SK-N-SH (cell line): ENCODE results near the gene TRPT1. TPM values are rescaled to one million over a fixed set of nuclear protein-coding genes. Genes with fewer than 3 reads are reported as not detected.

Experiments
- CTCF ChIA-PET: fragments of 300-600, 350-600 bp; formaldehyde crosslinking; extraction: SDS; loops from one replicate; lab custom pipeline; 2021; lab: Yijun Ruan, JAX
- POLR2A ChIA-PET: fragments of 350-600 bp; sonication (Branson Sonifier 250); formaldehyde crosslinking; extraction: SDS; loops from one replicate; lab custom pipeline; 2020; ENCODE audit warnings: antibody characterized with exemption, inconsistent platforms; lab: Yijun Ruan, JAX
- DNase-seq: peaks from one replicate; pipeline ENCODE4 v3.0.0; 2012
- H2AFZ ChIP-seq: fragments of 200-600 bp; sonication (generic); 2 replicates; pipeline ENCODE4 v1.8.1; 2016; ENCODE audit warnings: antibody characterized with exemption, mild to moderate bottlenecking, low read depth
- H3F3A ChIP-seq: fragments of 200-600 bp; sonication (generic); replicated peaks from 2 replicates; pipeline ENCODE3; 2016; ENCODE audit warnings: antibody characterized with exemption, mild to moderate bottlenecking; ENCODE audit not compliant: insufficient read depth
- H3K27ac ChIP-seq, 2 experiments: fragments of 200-500 bp in 1 of 2; fragments of 200-600 bp in 1 of 2; sonication (Bioruptor generic) in 1 of 2; sonication (generic), shearing (Covaris generic) in 1 of 2; 2 replicates each; pipeline versions ENCODE4 v1.5.1 to v1.6.1; 2014 to 2016; ENCODE audit warnings: low read depth in 2 of 2, inconsistent platforms in 1 of 2, low read length in 1 of 2, mild to moderate bottlenecking in 1 of 2, mixed read lengths in 1 of 2
- H3K27me3 ChIP-seq: fragments of 200-600 bp; sonication (generic), shearing (Covaris generic); 2 replicates; pipeline ENCODE4 v1.6.1; 2016; ENCODE audit warnings: mixed run types; ENCODE audit not compliant: insufficient read depth
- H3K36me3 ChIP-seq, 2 experiments: fragments of 200-500 bp in 1 of 2; fragments of 200-600 bp in 1 of 2; sonication (Bioruptor generic) in 1 of 2; sonication (generic) in 1 of 2; replicated peaks in 1 of 2; 2 replicates each; pipeline versions ENCODE3 to v1.5.1; 2014 to 2016; ENCODE audit warnings: low read length in 1 of 2, mild to moderate bottlenecking in 1 of 2; ENCODE audit not compliant: insufficient read depth in 2 of 2, control insufficient read depth in 1 of 2
- H3K4me1 ChIP-seq, 2 experiments: fragments of 200-500 bp in 1 of 2; fragments of 200-600 bp in 1 of 2; sonication (Bioruptor generic) in 1 of 2; sonication (generic), shearing (Covaris generic) in 1 of 2; 2 replicates each; pipeline versions ENCODE4 v1.5.1 to v1.6.1; 2014 to 2016; ENCODE audit warnings: low read depth in 1 of 2, low read length in 1 of 2, mixed run types in 1 of 2; ENCODE audit not compliant: insufficient read depth in 2 of 2, control insufficient read depth in 1 of 2
- H3K4me2 ChIP-seq: fragments of 200-600 bp; sonication (generic), shearing (Covaris generic); 2 replicates; pipeline ENCODE4 v1.6.1; 2017; ENCODE audit warnings: mixed run types
- H3K4me3 ChIP-seq, 2 experiments: fragments of 200-500 bp in 1 of 2; fragments of 200-600 bp in 1 of 2; sonication (Bioruptor generic) in 1 of 2; sonication (generic), shearing (Covaris generic) in 1 of 2; 2 replicates each; pipeline versions ENCODE4 v1.5.1 to v1.8.1; 2014 to 2016; ENCODE audit warnings: low read depth in 2 of 2, inconsistent platforms in 1 of 2, low read length in 1 of 2, mild to moderate bottlenecking in 1 of 2, mixed read lengths in 1 of 2, moderate library complexity in 1 of 2
- H3K79me2 ChIP-seq: fragments of 200-600 bp; sonication (generic); 2 replicates; pipeline ENCODE4 v1.8.1; 2017; ENCODE audit warnings: mild to moderate bottlenecking; ENCODE audit not compliant: insufficient read depth
- H3K9ac ChIP-seq: fragments of 200-600 bp; sonication (generic); 2 replicates; pipeline ENCODE4 v1.6.1; 2017; ENCODE audit warnings: mixed run types
- H3K9me2 ChIP-seq: fragments of 200-600 bp; sonication (generic); 2 replicates; pipeline ENCODE4 v1.6.1; 2017; ENCODE audit warnings: mixed run types
- H3K9me3 ChIP-seq: fragments of 200-600 bp; sonication (generic); 2 replicates; pipeline ENCODE4 v1.6.1; 2017; ENCODE audit warnings: mixed run types, mild to moderate bottlenecking, moderate library complexity
- H4K20me1 ChIP-seq: fragments of 200-600 bp; sonication (generic); 2 replicates; pipeline ENCODE4 v1.6.1; 2017; ENCODE audit warnings: mild to moderate bottlenecking, mixed run types; ENCODE audit not compliant: insufficient read depth
- CHD2 ChIP-seq: fragments of 150-350 bp; IDR thresholded peaks from 2 replicates; pipeline ENCODE4 v1.6.1; 2018; ENCODE audit warnings: low read length; ENCODE audit not compliant: partially characterized antibody
- CTCF ChIP-seq: fragments of 200-600 bp; sonication (generic); IDR thresholded peaks from 2 replicates; pipeline ENCODE4 v1.6.1; 2017; ENCODE audit warnings: antibody characterized with exemption, mild to moderate bottlenecking, moderate library complexity
- ELF1 ChIP-seq: IDR thresholded peaks from 2 replicates; pipeline ENCODE4 v1.4.0; 2012
- EP300 ChIP-seq, 2 experiments: IDR thresholded peaks; 2 replicates each; pipeline versions ENCODE4 v1.4.0 to v1.6.1; 2012; ENCODE audit warnings: borderline replicate concordance in 1 of 2, low read depth in 1 of 2, low read length in 1 of 2
- EZH2phosphoT487 ChIP-seq: fragments of 200-600 bp; sonication (generic); IDR thresholded peaks from 2 replicates; pipeline ENCODE4 v1.6.1; 2017; ENCODE audit warnings: low read depth, mixed run types, mild to moderate bottlenecking, antibody characterized with exemption, moderate library complexity, borderline replicate concordance
- FOSL2 ChIP-seq: IDR thresholded peaks from 2 replicates; pipeline ENCODE4 v1.4.0; 2012; ENCODE audit warnings: low read depth, mild to moderate bottlenecking, moderate library complexity, borderline replicate concordance
- FOXJ3 ChIP-seq: sonication (generic); formaldehyde crosslinking; IDR thresholded peaks from 2 replicates; pipeline ENCODE4 v1.5.1; 2020; ENCODE audit warnings: mild to moderate bottlenecking, missing genetic modification reagents
- GABPA ChIP-seq: IDR thresholded peaks from 2 replicates; pipeline ENCODE4 v1.4.0; 2012; ENCODE audit warnings: low read depth, mild to moderate bottlenecking
- GATA2 ChIP-seq: sonication (generic); formaldehyde crosslinking; IDR thresholded peaks from 2 replicates; pipeline ENCODE4 v1.5.0; 2020; ENCODE audit warnings: mild to moderate bottlenecking, missing genetic modification reagents
- IRF3 ChIP-seq: fragments of 150-350 bp; IDR thresholded peaks from 2 replicates; pipeline ENCODE4 v1.6.1; 2016; ENCODE audit warnings: mild to moderate bottlenecking, low read depth, low read length
- JUND ChIP-seq: IDR thresholded peaks from 2 replicates; pipeline ENCODE4 v1.4.0; 2012
- MAX ChIP-seq: IDR thresholded peaks from 2 replicates; pipeline ENCODE4 v1.4.0; 2012; ENCODE audit warnings: low read depth
- MEF2A ChIP-seq: IDR thresholded peaks from 2 replicates; pipeline ENCODE4 v1.4.0; 2012; ENCODE audit warnings: low read depth, borderline replicate concordance
- MXI1 ChIP-seq: IDR thresholded peaks from 2 replicates; pipeline ENCODE4 v1.6.1; 2012; ENCODE audit warnings: mild to moderate bottlenecking, low read depth, low read length, improper control_type of control experiment
- NFIC ChIP-seq: IDR thresholded peaks from 2 replicates; pipeline ENCODE4 v1.4.0; 2012; ENCODE audit warnings: borderline replicate concordance
- RAD21 ChIP-seq: IDR thresholded peaks from 2 replicates; pipeline ENCODE4 v1.6.1; 2012; ENCODE audit warnings: mild to moderate bottlenecking, low read length
- RCOR1 ChIP-seq: fragments of 150-350 bp; IDR thresholded peaks from 2 replicates; pipeline ENCODE4 v1.6.1; 2017; ENCODE audit warnings: antibody characterized with exemption, low read length
- RFX5 ChIP-seq: IDR thresholded peaks from 2 replicates; pipeline ENCODE4 v1.6.1; 2012; ENCODE audit warnings: mild to moderate bottlenecking, improper control_type of control experiment, low read length
- SIN3A ChIP-seq: IDR thresholded peaks from 2 replicates; pipeline ENCODE4 v1.6.1; 2012; ENCODE audit warnings: low read depth, mild to moderate bottlenecking, low read length, moderate library complexity, borderline replicate concordance
- SMC3 ChIP-seq: IDR thresholded peaks from 2 replicates; pipeline ENCODE4 v1.6.1; 2012; ENCODE audit warnings: low read depth, low read length, improper control_type of control experiment
- TAF1 ChIP-seq: IDR thresholded peaks from 2 replicates; pipeline ENCODE4 v1.6.1; 2012; ENCODE audit warnings: low read depth, mild to moderate bottlenecking, low read length, moderate library complexity, borderline replicate concordance
- TCF12 ChIP-seq: IDR thresholded peaks from 2 replicates; pipeline ENCODE4 v1.4.0; 2012
- USF1 ChIP-seq: IDR thresholded peaks from 2 replicates; pipeline ENCODE4 v1.4.0; 2012; ENCODE audit warnings: low read depth, borderline replicate concordance
- USF2 ChIP-seq: fragments of 150-350 bp; IDR thresholded peaks from 2 replicates; pipeline ENCODE4 v1.6.1; 2017; ENCODE audit warnings: antibody characterized with exemption, low read length, low read depth, borderline replicate concordance
- ZBTB33 ChIP-seq: IDR thresholded peaks from 2 replicates; pipeline ENCODE4 v1.4.0; 2012; ENCODE audit warnings: low read depth, borderline replicate concordance
- WGBS: methylation state at CpG from one replicate; pipeline ENCODE4 v1.1.6; 2017; ENCODE audit warnings: low lambda C conversion rate; 5-methylcytosine and 5-hydroxymethylcytosine counted together
- polyA plus RNA-seq, 3 experiments: library from polyadenylated mRNA; depleted of rRNA; stranded (reverse); fragments of >200 nt; gene quantifications; 2 replicates each; pipeline ENCODE4 v1.2.3, GENCODE V29; 2012

Gene TRPT1
- polyA plus RNA-seq, 1 of the 3 experiments (the other 2 are of a cell fraction), result 62.4 TPM

GRCh38 chr11:64181506-64182411 lies 44.2 kb downstream of the TRPT1 start:
- Histone ChIP-seq H3K79me2 (peaks cover 39% of the 10 kb centered on the region), H3K9me2 (no peaks in the 10 kb centered on the region), H3K9me3 (no peaks in the 10 kb centered on the region), H3K27me3 (no peaks in the 10 kb centered on the region), H2AFZ (peak overlapping the region; percentile 69), H4K20me1 (no peaks in the 10 kb centered on the region), H3K36me3 (no peaks in the 10 kb centered on the region), H3K4me1 (peaks cover 14 to 31% of the 10 kb centered on the region in 2 experiments; a peak in 3 of 4 replicates), H3K4me2 (peak overlapping the region; percentile 74), H3F3A (peaks cover 26% of the 10 kb centered on the region), H3K9ac (peak overlapping the region; percentile 53; the same call in 1 of the 2 replicates), H3K27ac (peak overlapping the region; percentile 74 to 92), H3K4me3 (peak overlapping the region; percentile 17 to 49; a peak in 3 of 4 replicates)
- WGBS, result 56% methylated on average over 11 of the region's 17 CpGs
- POLR2A ChIA-PET, result interaction anchor here (0.7 to 1.3 kb wide), 7 partner anchors 10 to 364 kb away, joined by 3 to 5 read pairs (median 3); partner anchors contain the start of genes KCNK4, NUDT22, RCOR2 and TRPT1
- DNase-seq, result peak; percentile 88
- CTCF ChIA-PET, result interaction anchor here (0.6 to 2.8 kb wide), 10 partner anchors 16 to 549 kb away, joined by 3 to 9 read pairs (median 3); partner anchors contain the start of genes KCNK4, MACROD1, NUDT22 and TRPT1
- TF ChIP-seq TCF12, result no peak; the same call in 1 of the 2 replicates
- peak; percentile 92 for TF ChIP-seq MXI1
- TF ChIP-seq CHD2, result peak; percentile 54
- no peak for TF ChIP-seq GABPA
- TF ChIP-seq SMC3, result no peak; the same call in 1 of the 2 replicates
- TF ChIP-seq CTCF, result no peak
- peak; percentile 86 for TF ChIP-seq TAF1
- TF ChIP-seq EZH2phosphoT487, result no peak
- peak; percentile 92 for TF ChIP-seq MAX
- TF ChIP-seq ZBTB33, result no peak
- no peak for TF ChIP-seq RFX5
- no peak for TF ChIP-seq ELF1
- TF ChIP-seq FOSL2, result peak; percentile 49; the same call in 1 of the 2 replicates
- peak; percentile 60; the same call in 1 of the 2 replicates for TF ChIP-seq RCOR1
- peak; percentile 70; the same call in 1 of the 2 replicates for TF ChIP-seq SIN3A
- peak; percentile 91 for TF ChIP-seq USF2
- TF ChIP-seq IRF3, result no peak
- TF ChIP-seq GATA2 (CRISPR knock-in tag), result no peak
- peak; percentile 13; the same call in 1 of the 2 replicates for TF ChIP-seq RAD21
- peak in 1 of 2 experiments; percentile 55; a peak in 2 of 4 replicates for TF ChIP-seq EP300 (IDR thresholded peaks at IDR 0.05; ENCODE audit: borderline replicate concordance in 1 of 2, low read depth in 1 of 2, low read length in 1 of 2)
- peak; percentile 98 for TF ChIP-seq USF1
- no peak for TF ChIP-seq NFIC
- TF ChIP-seq JUND, result peak; percentile 44; the same call in 1 of the 2 replicates
- TF ChIP-seq MEF2A, result peak; percentile 82; the same call in 1 of the 2 replicates
- TF ChIP-seq FOXJ3 (CRISPR knock-in tag), result no peak
